CD14-positive monocyte (primary cell): ENCODE results near the gene SNX25. TPM values are rescaled to one million over a fixed set of nuclear protein-coding genes. Genes with fewer than 3 reads are reported as not detected.

Experiments
- DNase-seq, 3 donors: peaks; one replicate each; pipeline ENCODE4 v3.0.0-alpha.2; 2011 to 2022
- H2AFZ ChIP-seq: 2 replicates; pipeline ENCODE4 v1.6.0; 2012; ENCODE audit warnings: mild to moderate bottlenecking, low read depth, low read length, inconsistent platforms; ENCODE audit not compliant: insufficient read depth, poor library complexity, severe bottlenecking
- H3K27ac ChIP-seq, 2 donors: 1 replicate in 1 of 2; 2 replicates in 1 of 2; pipeline ENCODE4 v1.5.1; 2012 to 2013; ENCODE audit warnings: low read length in 2 of 2, control low read depth in 1 of 2, inconsistent platforms in 1 of 2, low read depth in 1 of 2, mild to moderate bottlenecking in 1 of 2
- H3K27me3 ChIP-seq, 2 donors: one replicate each; pipeline versions ENCODE4 v1.6.0 to v1.6.1; 2011 to 2013; ENCODE audit warnings: low read length in 2 of 2; ENCODE audit not compliant: control insufficient read depth in 2 of 2, insufficient read depth in 2 of 2
- H3K36me3 ChIP-seq, 2 donors: replicated peaks in 1 of 2; 1 replicate in 1 of 2; 2 replicates in 1 of 2; pipeline versions ENCODE4 v1.5.1 to v1.6.1; 2012 to 2013; ENCODE audit warnings: low read length in 2 of 2, control low read depth in 1 of 2, inconsistent platforms in 1 of 2, mild to moderate bottlenecking in 1 of 2; ENCODE audit not compliant: insufficient read depth in 2 of 2, control insufficient read depth in 1 of 2
- H3K4me1 ChIP-seq, 2 donors: 1 replicate in 1 of 2; 2 replicates in 1 of 2; pipeline versions ENCODE4 v1.5.1 to v1.6.1; 2012 to 2013; ENCODE audit warnings: low read length in 2 of 2, control low read depth in 1 of 2, inconsistent platforms in 1 of 2, mild to moderate bottlenecking in 1 of 2, moderate library complexity in 1 of 2; ENCODE audit not compliant: insufficient read depth in 2 of 2, control insufficient read depth in 1 of 2
- H3K4me2 ChIP-seq: replicated peaks from 2 replicates; pipeline ENCODE3; 2012; ENCODE audit warnings: low read length, moderate library complexity, mild to moderate bottlenecking; ENCODE audit not compliant: poor library complexity, severe bottlenecking; ENCODE audit errors: extremely low read depth
- H3K4me3 ChIP-seq, 3 experiments: fragments of 200-600 bp in 1 of 3; sonication (generic) in 1 of 3; replicated peaks in 1 of 3; 1 replicate in 2 of 3; 2 replicates in 1 of 3; pipeline ENCODE4 v1.5.1; 2011 to 2013; ENCODE audit warnings: low read length in 3 of 3, mild to moderate bottlenecking in 3 of 3, control low read depth in 2 of 3, low read depth in 2 of 3, inconsistent platforms in 1 of 3, moderate library complexity in 1 of 3
- H3K79me2 ChIP-seq: 2 replicates; pipeline ENCODE4 v1.6.0; 2012; ENCODE audit warnings: mild to moderate bottlenecking, control low read depth, inconsistent platforms, low read length, moderate library complexity; ENCODE audit not compliant: insufficient read depth
- H3K9ac ChIP-seq: 2 replicates; pipeline ENCODE4 v1.6.0; 2017; ENCODE audit warnings: low read length, mild to moderate bottlenecking; ENCODE audit not compliant: insufficient read depth, poor library complexity, severe bottlenecking
- H3K9me3 ChIP-seq, 2 donors: replicated peaks in 1 of 2; 1 replicate in 1 of 2; 2 replicates in 1 of 2; pipeline versions ENCODE4 v1.5.1 to v1.6.1; 2012 to 2013; ENCODE audit warnings: low read length in 2 of 2, control low read depth in 1 of 2; ENCODE audit not compliant: control insufficient read depth in 1 of 2, insufficient read depth in 1 of 2
- H4K20me1 ChIP-seq: 2 replicates; pipeline ENCODE4 v1.6.0; 2012; ENCODE audit warnings: mild to moderate bottlenecking, low read length, control low read depth, moderate library complexity; ENCODE audit not compliant: insufficient read depth
- H3K27ac Mint-ChIP-seq, 7 donors: one replicate each; pipeline ENCODE4 v1.8.0; 2020; ENCODE audit warnings: mild to moderate bottlenecking in 7 of 7, mixed read lengths in 7 of 7, moderate library complexity in 6 of 7, inconsistent platforms in 2 of 7
- H3K27me3 Mint-ChIP-seq, 3 donors: one replicate each; pipeline ENCODE4 v1.8.0; 2021 to 2022; ENCODE audit warnings: low read depth in 3 of 3, mild to moderate bottlenecking in 3 of 3, mixed read lengths in 3 of 3, moderate library complexity in 3 of 3, inconsistent platforms in 1 of 3
- H3K36me3 Mint-ChIP-seq, 2 donors: one replicate each; pipeline ENCODE4 v1.8.0; 2020; ENCODE audit warnings: mixed read lengths in 2 of 2, inconsistent platforms in 1 of 2, mild to moderate bottlenecking in 1 of 2
- H3K4me1 Mint-ChIP-seq: one replicate; pipeline ENCODE4 v1.8.0; 2020; ENCODE audit warnings: mild to moderate bottlenecking, mixed read lengths
- H3K4me3 Mint-ChIP-seq, 2 donors: one replicate each; pipeline ENCODE4 v1.8.0; 2020; ENCODE audit warnings: mild to moderate bottlenecking in 2 of 2, mixed read lengths in 2 of 2, moderate library complexity in 1 of 2
- H3K9me3 Mint-ChIP-seq, 7 donors: one replicate each; pipeline ENCODE4 v1.8.0; 2020 to 2022; ENCODE audit warnings: mixed read lengths in 7 of 7, mild to moderate bottlenecking in 6 of 7, moderate library complexity in 6 of 7, inconsistent platforms in 2 of 7
- CTCF ChIP-seq: fragments of 200-600 bp; IDR thresholded peaks from one replicate; pipeline ENCODE4 v1.8.0; 2022; ENCODE audit warnings: antibody characterized with exemption, mild to moderate bottlenecking
- WGBS: methylation state at CpG from one replicate; pipeline ENCODE4 v1.1.5; 2013; ENCODE audit warnings: missing lambda C conversion rate; ENCODE audit not compliant: insufficient coverage; 5-methylcytosine and 5-hydroxymethylcytosine counted together
- intact Hi-C, 2 donors: fragments of 100-400 bp; cut with micrococcal nuclease; formaldehyde crosslinking; loops; one replicate each; pipeline versions ENCODE4 v1.15.0 to v1.15.1; 2023
- polyA plus RNA-seq, 3 donors: library from polyadenylated mRNA; depleted of rRNA in 1 of 3; unstranded in 2 of 3; stranded (reverse) in 1 of 3; fragments of 300-500 nt in 2 of 3; fragments of >200 nt in 1 of 3; fragmentation: Illumina TruSeq in 2 of 3; gene quantifications; 1 replicate in 2 of 3; 2 replicates in 1 of 3; pipeline ENCODE4 v1.2.3, GENCODE V29; 2012 to 2021

The SNX25 gene
- polyA plus RNA-seq, 3 donors = 0.31 to 0.40 (median 0.36) TPM

GRCh38 chr4:185235119-185235842 is 25.9 kb downstream of the SNX25 start:
- H3K27me3 Mint-ChIP-seq = peaks cover 0 to 4% (median 3%) of the 10 kb centered on the region in 3 donors
- DNase-seq = no peak
- H2AFZ ChIP-seq = no peak overlapping the region
- no peak overlapping the region for H3K27ac ChIP-seq
- H3K36me3 ChIP-seq = no peaks in the 10 kb centered on the region
- H3K27me3 ChIP-seq = no peaks in the 10 kb centered on the region
- H3K4me3 ChIP-seq = no peak overlapping the region
- 96% methylated on average over 3 of the region's 7 CpGs for WGBS
- no peaks in the 10 kb centered on the region for H3K36me3 Mint-ChIP-seq
- H3K4me1 ChIP-seq = no peaks in the 10 kb centered on the region
- H3K27ac Mint-ChIP-seq = no peak overlapping the region
- no peak for TF ChIP-seq CTCF
- intact Hi-C loops = no loop called here
- peaks cover 0 to 12% (median 6%) of the 10 kb centered on the region in 7 donors for H3K9me3 Mint-ChIP-seq
- H3K4me3 Mint-ChIP-seq = no peak overlapping the region
- H4K20me1 ChIP-seq = no peaks in the 10 kb centered on the region
- H3K9ac ChIP-seq = no peak overlapping the region
- no peak overlapping the region for H3K4me2 ChIP-seq
- no peaks in the 10 kb centered on the region for H3K9me3 ChIP-seq
- H3K4me1 Mint-ChIP-seq = no peaks in the 10 kb centered on the region
- no peaks in the 10 kb centered on the region for H3K79me2 ChIP-seq

GRCh38 chr4:185235843-185236503 is 26.6 kb downstream of the SNX25 start:
- H3K9me3 ChIP-seq = no peaks in the 10 kb centered on the region
- no peak for TF ChIP-seq CTCF
- H3K36me3 Mint-ChIP-seq = no peaks in the 10 kb centered on the region
- H3K27ac Mint-ChIP-seq = no peak overlapping the region
- H3K9me3 Mint-ChIP-seq = peaks cover 0 to 13% (median 10%) of the 10 kb centered on the region in 7 donors
- no peak overlapping the region for H2AFZ ChIP-seq
- H3K27ac ChIP-seq = no peak overlapping the region
- DNase-seq = no peak
- WGBS = 89% methylated on average over 6 of the region's 7 CpGs
- H3K4me3 ChIP-seq = no peak overlapping the region
- no peaks in the 10 kb centered on the region for H4K20me1 ChIP-seq
- no peaks in the 10 kb centered on the region for H3K79me2 ChIP-seq
- no peak overlapping the region for H3K9ac ChIP-seq
- H3K4me1 Mint-ChIP-seq = no peaks in the 10 kb centered on the region
- no peak overlapping the region for H3K4me2 ChIP-seq
- H3K27me3 Mint-ChIP-seq = peaks cover 0 to 4% (median 3%) of the 10 kb centered on the region in 3 donors
- intact Hi-C loops = no loop called here
- no peaks in the 10 kb centered on the region for H3K4me1 ChIP-seq
- no peak overlapping the region for H3K4me3 Mint-ChIP-seq
- no peaks in the 10 kb centered on the region for H3K27me3 ChIP-seq
- no peaks in the 10 kb centered on the region for H3K36me3 ChIP-seq
